T-helper 2 cell treated with Interferon-gamma antibody and Interleukin-4, amounts not matched to agents 5 μg/mL and 100 μg/mL, for 36 hours (primary cell): ENCODE measurements around the gene KCP.

Experiments
- DNase-seq: peaks from one replicate; pipeline ENCODE4 v3.0.0; 2021; ENCODE audit warnings: low spot score
- H3K27ac Mint-ChIP-seq: one replicate; pipeline ENCODE4 v1.8.0; 2021; ENCODE audit warnings: mild to moderate bottlenecking, mixed read lengths
- H3K27me3 Mint-ChIP-seq: one replicate; pipeline ENCODE4 v1.8.0; 2021; ENCODE audit warnings: low read depth, mixed read lengths
- H3K36me3 Mint-ChIP-seq: one replicate; pipeline ENCODE4 v1.8.0; 2021; ENCODE audit warnings: low read depth, mixed read lengths
- H3K4me1 Mint-ChIP-seq: one replicate; pipeline ENCODE4 v1.8.0; 2021; ENCODE audit warnings: low read depth, mixed read lengths
- H3K4me3 Mint-ChIP-seq: one replicate; pipeline ENCODE4 v1.8.0; 2022; ENCODE audit warnings: mild to moderate bottlenecking, moderate library complexity, mixed read lengths
- H3K9me3 Mint-ChIP-seq: one replicate; pipeline ENCODE4 v1.8.0; 2021; ENCODE audit warnings: mixed read lengths

Gene KCP

DNA sequence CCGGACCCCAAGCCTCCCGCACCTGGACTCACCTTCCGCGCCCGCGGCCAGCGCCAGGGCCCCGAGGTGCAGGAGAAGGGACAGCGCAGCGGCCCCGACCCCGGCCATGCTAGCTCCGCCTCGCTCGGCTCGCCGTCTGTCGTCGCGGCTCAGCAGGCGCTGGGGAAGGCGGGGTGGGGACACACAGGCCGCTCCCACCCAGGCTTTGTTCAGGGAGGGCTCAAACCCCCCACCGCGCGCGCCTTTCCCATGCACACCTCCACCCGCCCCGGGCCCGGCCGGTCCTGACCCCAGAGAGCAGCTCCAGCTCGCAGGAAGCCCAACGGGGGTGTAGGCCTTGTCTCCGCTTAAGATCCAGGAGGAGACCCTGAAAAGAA lies at the start of gene KCP:
Gene KCP, minus strand, starts transcription at position 141 of the 377 bp plus-strand sequence. Its CDS starts 33 bp downstream, at position 108.
- DNase-seq, result no peak
- Mint-ChIP-seq H3K4me1 (peaks cover 3% of the 10 kb centered on the region), H3K9me3 (no peaks in the 10 kb centered on the region), H3K27ac (no peak within 1 kb of the TSS), H3K36me3 (no peaks in the 10 kb centered on the region), H3K27me3 (peaks cover 56% of the 10 kb centered on the region), H3K4me3 (no peak within 1 kb of the TSS)

DNA sequence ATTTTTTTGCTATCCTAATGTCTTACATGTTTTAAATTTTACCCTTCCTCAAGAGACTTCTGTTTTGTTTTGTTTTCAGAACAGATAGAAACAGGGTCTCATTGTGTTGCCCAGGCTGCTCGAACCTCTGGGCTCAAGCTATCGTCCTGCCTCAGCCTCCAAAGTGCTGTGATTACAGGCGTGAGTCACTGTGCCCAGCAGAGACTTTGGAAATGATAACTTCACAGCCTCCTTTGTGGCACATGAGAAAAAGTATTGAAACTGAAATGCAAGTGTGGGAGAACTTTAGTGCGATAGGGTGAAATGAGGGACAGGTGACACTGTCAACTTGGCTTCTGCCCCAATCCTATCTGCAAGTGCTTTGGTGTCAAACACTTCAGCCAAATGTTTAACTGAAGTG lies 48.8 kb upstream of the KCP start:
- Mint-ChIP-seq H3K27me3 (no peaks in the 10 kb centered on the region), H3K27ac (no peak overlapping the region), H3K9me3 (no peaks in the 10 kb centered on the region), H3K4me3 (no peak overlapping the region), H3K4me1 (peaks cover 19% of the 10 kb centered on the region), H3K36me3 (peaks cover 58% of the 10 kb centered on the region)
- DNase-seq, result no peak

DNA sequence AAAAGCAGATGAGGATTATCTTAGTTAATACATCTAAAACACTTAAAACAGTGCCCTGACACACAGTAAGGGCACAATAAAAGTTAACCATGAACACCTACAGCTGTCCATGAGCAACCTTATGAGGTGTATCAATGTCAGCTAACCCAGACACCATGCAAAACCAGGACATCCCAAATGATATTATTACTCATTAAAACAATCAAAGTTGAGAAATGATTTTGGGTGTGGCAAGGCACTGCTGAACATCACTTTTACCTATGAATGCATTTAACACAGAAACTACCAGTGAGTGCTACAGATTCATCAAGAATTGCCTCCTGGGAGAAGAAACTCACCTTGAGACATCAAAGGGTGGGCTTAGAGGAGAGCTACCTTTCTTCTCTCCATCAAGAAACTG lies 45.5 kb upstream of the KCP start:
- H3K4me3 Mint-ChIP-seq, result no peak overlapping the region
- DNase-seq, result no peak
- peaks cover 59% of the 10 kb centered on the region for H3K36me3 Mint-ChIP-seq
- H3K27ac Mint-ChIP-seq, result no peak overlapping the region
- no peaks in the 10 kb centered on the region for H3K27me3 Mint-ChIP-seq
- H3K9me3 Mint-ChIP-seq, result no peaks in the 10 kb centered on the region
- H3K4me1 Mint-ChIP-seq, result no peaks in the 10 kb centered on the region

DNA sequence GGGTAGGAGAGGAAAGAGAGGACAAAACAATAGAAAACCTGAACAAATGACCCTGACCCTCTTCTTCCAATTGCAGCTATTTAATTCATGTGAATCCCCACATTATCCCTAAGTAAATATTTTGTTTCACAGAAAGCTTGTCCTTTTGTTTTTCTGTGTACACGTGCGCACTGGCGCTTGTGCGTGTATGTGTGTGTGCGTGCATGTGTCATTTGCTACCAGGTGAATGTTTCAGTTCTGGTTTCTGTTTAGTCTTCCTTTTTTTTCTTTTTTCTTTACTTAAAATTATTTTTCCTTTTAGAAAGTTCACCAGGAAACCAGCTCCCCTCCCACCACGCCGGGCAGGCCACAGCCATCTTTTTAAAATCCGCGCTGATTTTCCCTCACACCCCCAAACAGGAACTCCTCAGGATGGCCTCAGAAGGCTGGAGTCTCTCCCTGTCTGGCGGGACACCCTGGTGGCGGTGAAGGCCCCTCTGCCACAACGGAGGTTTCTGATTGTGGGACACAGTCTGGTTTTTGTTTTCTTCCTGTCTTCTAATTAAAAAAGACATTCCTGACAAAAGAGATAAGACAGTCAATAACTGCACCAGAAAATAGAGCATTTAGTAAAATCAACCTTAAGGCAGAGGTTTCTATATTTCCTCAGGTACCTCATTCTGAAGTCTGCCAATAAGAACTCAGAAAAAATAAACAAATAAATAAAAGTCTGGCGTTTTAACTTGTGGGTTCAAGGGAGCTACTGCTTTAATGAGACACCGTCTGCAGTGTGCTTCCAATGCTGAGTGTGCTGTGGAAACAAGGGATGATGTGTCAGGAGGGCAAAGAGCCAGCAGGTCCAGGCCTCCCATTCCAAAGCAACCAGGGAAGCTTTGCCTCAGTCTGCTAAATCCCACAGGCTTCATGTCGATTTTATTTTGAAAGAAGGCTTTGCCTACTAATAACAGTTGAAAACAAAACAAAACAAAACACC lies 44.6 kb upstream of the KCP start:
- no peaks in the 10 kb centered on the region for H3K27me3 Mint-ChIP-seq
- no peak for DNase-seq
- peaks cover 61% of the 10 kb centered on the region for H3K36me3 Mint-ChIP-seq
- no peaks in the 10 kb centered on the region for H3K4me1 Mint-ChIP-seq
- H3K27ac Mint-ChIP-seq, result no peak overlapping the region
- H3K9me3 Mint-ChIP-seq, result no peaks in the 10 kb centered on the region
- no peak overlapping the region for H3K4me3 Mint-ChIP-seq

DNA sequence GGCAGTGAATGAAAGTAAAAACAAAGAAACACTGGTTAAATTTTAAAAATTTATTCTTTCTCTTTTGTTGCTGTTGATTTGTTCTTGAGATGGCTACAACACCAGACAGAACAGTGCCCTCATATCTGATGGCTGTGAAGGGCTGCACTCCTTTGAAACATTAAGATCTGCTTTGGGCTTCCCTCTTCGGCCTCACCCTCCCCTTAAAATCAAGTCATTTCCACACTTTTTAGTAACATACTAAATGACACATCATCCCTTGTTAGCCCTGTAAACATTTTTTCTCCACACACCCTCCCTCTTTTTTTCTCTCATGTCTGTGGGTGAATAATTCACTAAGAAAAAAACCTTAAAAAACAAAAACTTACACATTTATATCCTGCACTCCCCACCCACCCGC lies 43.6 kb upstream of the KCP start:
- no peak overlapping the region for H3K4me3 Mint-ChIP-seq
- no peaks in the 10 kb centered on the region for H3K27me3 Mint-ChIP-seq
- peaks cover 53% of the 10 kb centered on the region for H3K36me3 Mint-ChIP-seq

DNA sequence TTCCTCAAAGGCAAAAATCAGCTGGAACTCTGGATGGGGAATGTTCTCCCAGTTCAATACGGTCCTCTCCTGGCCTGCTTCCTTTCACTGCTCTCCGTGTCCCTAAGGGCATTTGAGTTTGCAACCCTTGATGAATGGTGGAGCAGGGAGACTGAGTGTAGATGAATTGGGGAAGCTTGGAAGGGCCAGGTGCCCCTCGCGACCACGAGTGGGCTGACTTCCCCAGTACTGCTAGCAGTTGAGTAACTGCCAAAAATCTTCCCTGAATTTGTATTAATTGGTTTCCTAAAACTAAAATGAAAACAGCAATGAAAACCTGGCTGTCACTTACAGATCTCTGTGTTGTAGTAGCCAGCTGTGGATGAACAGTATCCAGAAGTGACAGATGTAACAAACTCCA lies 40.8 kb upstream of the KCP start:
- Mint-ChIP-seq H3K9me3 (no peaks in the 10 kb centered on the region), H3K4me3 (no peak overlapping the region), H3K36me3 (peaks cover 34% of the 10 kb centered on the region), H3K27ac (no peak overlapping the region), H3K27me3 (no peaks in the 10 kb centered on the region), H3K4me1 (no peaks in the 10 kb centered on the region)
- DNase-seq, result no peak

More for the DNA sequence above, 43.6 kb upstream of the KCP start:
- H3K4me1 Mint-ChIP-seq, result no peaks in the 10 kb centered on the region
- H3K27ac Mint-ChIP-seq, result no peak overlapping the region
- no peaks in the 10 kb centered on the region for H3K9me3 Mint-ChIP-seq
- no peak for DNase-seq

DNA sequence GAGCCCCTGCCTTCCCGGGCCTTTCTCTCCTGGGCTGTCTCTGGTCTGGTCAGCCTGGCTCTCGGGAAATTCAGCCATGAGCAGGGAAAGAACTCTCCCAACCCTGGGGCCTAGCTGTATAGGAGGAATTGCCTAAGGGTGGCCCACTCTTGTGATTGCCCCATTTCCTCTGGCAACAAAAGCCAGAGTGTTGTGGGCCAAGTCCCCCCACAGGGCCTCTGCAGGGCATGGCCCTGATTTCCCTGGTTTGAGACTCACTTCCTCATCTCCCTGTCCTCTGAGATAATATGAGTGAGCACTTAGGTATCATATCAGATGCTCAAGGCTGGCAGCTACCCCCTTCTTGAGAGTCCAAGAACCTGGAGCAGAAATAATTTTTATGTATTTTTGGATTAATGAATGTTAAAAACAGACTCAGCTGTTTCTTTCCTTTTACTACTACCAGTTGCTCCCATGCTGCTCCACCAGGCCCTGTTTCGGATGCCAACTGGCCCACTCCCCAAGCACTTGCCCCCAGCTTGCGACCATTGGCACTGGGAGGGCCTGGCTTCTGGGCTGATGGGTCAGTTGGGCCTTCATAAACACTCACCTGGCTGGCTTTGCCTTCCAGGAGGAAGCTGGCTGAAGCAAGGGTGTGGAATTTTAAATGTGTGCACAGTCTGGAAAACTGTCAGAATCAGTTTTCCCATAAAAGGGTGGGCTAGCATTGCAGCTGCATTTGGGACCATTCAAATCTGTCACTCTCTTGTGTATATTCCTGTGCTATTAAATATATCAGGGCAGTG lies 38.7 kb upstream of the KCP start:
- Mint-ChIP-seq H3K9me3 (no peaks in the 10 kb centered on the region), H3K36me3 (peaks cover 21% of the 10 kb centered on the region), H3K4me1 (no peaks in the 10 kb centered on the region), H3K4me3 (no peak overlapping the region), H3K27me3 (no peaks in the 10 kb centered on the region), H3K27ac (no peak overlapping the region)
- DNase-seq, result no peak

DNA sequence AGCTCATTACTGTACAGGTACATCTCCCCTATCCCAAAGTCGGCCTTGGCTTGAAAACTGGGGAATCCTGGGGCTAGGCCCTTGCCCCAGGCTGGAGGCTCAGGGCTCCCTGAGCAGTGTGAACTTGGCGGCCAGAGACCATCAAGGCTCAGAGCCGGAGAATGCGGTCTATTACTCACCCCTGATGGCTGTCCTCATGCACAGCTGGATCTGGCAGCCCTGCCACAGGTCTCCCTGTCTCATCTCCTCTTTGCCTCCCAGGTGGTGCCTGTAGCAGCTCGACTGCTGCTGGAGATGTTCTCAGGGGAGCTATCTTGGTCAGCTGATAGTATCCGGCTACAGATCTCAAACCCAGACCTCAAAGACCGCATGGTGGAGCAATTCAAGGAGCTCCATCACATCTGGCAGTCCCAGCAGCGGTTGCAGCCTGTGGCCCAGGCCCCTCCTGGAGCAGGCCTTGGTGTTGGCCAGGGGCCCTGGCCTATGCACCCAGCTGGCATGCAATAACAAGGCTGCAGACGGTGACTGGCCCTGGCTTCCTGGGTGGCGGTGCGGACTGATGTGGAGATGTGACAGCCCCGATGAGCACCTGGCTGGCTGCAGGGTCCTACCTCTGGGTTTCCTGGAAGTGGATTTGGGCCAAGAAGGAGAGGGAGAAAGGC lies 37.9 kb upstream of the KCP start:
- DNase-seq, result no peak
- Mint-ChIP-seq H3K27me3 (no peaks in the 10 kb centered on the region), H3K4me1 (no peaks in the 10 kb centered on the region), H3K9me3 (no peaks in the 10 kb centered on the region), H3K36me3 (peaks cover 15% of the 10 kb centered on the region), H3K27ac (no peak overlapping the region), H3K4me3 (no peak overlapping the region)

DNA sequence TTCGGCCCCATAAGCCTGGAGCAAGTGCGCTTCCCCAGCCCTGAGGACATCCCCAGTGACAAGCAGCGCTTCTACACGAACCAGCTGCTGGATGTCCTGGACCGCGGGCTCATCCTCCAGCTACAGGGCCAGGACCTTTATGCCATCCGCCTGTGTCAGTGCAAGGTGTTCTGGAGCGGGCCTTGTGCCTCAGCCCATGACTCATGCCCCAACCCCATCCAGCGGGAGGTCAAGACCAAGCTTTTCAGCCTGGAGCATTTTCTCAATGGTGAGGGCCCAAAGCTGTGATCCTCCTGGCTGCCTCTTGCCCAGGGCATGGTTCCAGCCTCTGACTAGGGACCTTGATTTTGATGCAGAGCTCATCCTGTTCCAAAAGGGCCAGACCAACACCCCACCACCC lies 37.3 kb upstream of the KCP start:
- H3K9me3 Mint-ChIP-seq, result no peaks in the 10 kb centered on the region
- peaks cover 9% of the 10 kb centered on the region for H3K36me3 Mint-ChIP-seq
- no peaks in the 10 kb centered on the region for H3K4me1 Mint-ChIP-seq
- no peak for DNase-seq
- no peaks in the 10 kb centered on the region for H3K27me3 Mint-ChIP-seq
- H3K4me3 Mint-ChIP-seq, result no peak overlapping the region
- no peak overlapping the region for H3K27ac Mint-ChIP-seq

DNA sequence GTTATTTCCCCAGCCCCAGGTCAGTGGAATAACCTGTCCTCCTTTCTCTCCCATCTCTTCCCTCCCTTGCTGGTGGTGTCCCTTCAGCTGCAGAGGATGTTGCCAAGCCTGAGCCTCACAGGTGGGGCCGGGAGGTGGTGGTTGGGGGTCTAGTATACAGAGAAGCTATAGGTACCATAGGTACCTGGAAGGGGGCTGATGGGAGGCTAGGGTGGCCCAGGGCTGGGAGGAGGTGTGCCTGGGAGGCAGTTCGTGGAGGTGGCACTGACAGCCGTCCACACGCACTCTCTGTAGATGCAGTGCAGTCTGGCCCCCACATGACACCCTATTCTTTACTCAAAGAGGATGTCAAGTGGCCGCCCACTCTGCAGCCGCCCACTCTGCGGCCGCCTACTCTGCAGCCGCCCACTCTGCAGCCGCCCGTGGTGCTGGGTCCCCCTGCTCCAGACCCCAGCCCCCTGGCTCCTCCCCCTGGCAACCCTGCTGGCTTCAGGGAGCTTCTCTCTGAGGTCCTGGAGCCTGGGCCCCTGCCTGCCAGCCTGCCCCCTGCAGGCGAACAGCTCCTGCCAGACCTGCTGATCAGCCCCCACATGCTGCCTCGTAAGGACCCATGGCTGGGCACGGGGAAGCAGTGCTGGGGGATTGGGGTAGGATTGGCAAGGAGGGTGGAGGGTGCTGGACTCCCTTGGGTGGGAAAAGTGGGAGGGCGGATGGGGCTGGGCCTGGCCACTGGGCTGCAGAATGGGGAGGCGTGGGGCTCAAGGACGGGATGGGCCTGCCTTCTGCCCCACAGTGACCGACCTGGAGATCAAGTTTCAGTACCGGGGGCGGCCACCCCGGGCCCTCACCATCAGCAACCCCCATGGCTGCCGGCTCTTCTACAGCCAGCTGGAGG lies 36.7 kb upstream of the KCP start:
- H3K36me3 Mint-ChIP-seq, result peaks cover 5% of the 10 kb centered on the region
- H3K27ac Mint-ChIP-seq, result no peak overlapping the region
- DNase-seq, result no peak

DNA sequence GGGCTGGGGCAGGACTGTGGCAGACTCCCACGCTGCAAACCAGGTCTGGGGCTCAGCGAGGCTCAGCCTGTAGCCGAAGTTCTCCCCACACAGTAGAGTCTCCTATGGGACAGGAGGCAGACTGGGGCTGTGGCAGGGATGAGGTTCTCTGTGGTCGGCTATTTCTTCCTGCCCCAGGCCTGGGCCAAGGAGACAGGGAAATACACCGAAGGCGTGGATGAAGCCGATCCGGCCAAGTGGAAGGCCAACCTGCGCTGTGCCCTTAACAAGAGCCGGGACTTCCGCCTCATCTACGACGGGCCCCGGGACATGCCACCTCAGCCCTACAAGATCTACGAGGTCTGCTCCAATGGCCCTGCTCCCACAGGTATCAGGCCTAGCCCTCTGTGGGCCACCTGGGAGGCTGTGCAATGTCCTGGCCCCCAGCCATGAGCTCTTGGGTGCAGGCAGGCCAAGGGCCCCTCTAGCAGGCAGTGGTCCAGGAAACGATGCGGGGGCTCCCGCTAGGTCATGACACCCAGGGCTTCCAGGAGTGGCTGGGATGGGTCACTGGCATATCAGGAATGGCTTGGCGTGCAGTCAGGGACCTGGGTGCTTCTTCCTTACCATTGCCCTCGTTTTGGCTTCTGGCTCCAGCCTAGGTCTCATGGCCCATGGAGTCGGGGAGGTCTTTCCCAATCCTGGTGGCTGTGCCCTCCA lies 35.3 kb upstream of the KCP start:
- peaks cover 7% of the 10 kb centered on the region for H3K4me1 Mint-ChIP-seq
- no peak overlapping the region for H3K4me3 Mint-ChIP-seq
- H3K27ac Mint-ChIP-seq, result no peak overlapping the region
- DNase-seq, result no peak
- no peaks in the 10 kb centered on the region for H3K9me3 Mint-ChIP-seq
- H3K36me3 Mint-ChIP-seq, result peaks cover 2% of the 10 kb centered on the region
- H3K27me3 Mint-ChIP-seq, result no peaks in the 10 kb centered on the region

More for the DNA sequence above, 36.7 kb upstream of the KCP start:
- Mint-ChIP-seq H3K9me3 (no peaks in the 10 kb centered on the region), H3K27me3 (no peaks in the 10 kb centered on the region), H3K4me1 (no peaks in the 10 kb centered on the region), H3K4me3 (no peak overlapping the region)

DNA sequence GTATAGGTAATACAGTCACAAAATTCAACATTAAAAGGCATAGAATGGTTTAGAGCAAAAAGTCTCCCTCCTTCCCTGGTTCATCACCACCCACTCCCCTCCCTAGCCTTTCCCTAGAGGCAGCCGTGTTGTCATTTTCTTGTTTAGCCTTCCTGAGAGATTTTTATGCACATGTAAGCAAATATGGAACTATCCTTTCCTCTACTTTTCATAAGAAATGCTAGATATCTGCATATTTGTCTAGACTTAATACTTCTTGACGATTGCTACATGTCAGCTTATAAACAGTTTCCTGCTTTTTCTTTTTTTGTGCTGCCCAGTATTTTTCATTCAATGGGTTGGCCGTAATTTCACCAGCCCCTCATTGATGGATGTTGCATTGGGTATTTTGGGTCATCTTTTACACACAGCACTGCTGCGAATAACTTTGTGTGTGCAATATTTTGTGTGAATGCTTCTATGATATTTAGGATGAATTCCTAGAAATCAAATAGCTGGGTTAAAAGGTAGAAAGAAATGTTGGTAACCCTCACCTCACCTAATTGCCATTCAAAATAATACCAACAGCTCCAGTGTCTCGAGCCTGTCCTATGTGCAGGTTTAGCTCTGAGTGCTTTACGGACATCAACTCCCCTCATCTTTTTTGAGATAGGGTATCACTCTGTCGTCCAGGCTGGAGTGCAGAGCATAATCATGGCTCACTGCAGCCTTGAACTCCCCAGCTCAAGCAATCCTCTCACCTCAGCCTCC lies 34.2 kb upstream of the KCP start:
- no peaks in the 10 kb centered on the region for H3K27me3 Mint-ChIP-seq
- no peak overlapping the region for H3K27ac Mint-ChIP-seq
- H3K4me3 Mint-ChIP-seq, result no peak overlapping the region
- H3K36me3 Mint-ChIP-seq, result no peaks in the 10 kb centered on the region
- H3K9me3 Mint-ChIP-seq, result no peaks in the 10 kb centered on the region
- DNase-seq, result no peak
- H3K4me1 Mint-ChIP-seq, result peaks cover 13% of the 10 kb centered on the region
